OCI-LY1 (cell line): Measurements from ENCODE around the gene SLC22A8.

Source experiments
- CTCF ChIP-seq: fragments of 200-600 bp; sonication (generic), shearing (Covaris generic); IDR thresholded peaks from 2 replicates; pipeline ENCODE4 v1.5.1; 2017; ENCODE audit warnings: mild to moderate bottlenecking, antibody characterized with exemption, low read length, moderate library complexity, mixed read lengths
- EZH2 ChIP-seq: fragments of 200-600 bp; sonication (generic), shearing (Covaris generic); IDR thresholded peaks from 2 replicates; pipeline ENCODE4 v1.8.0; 2017; ENCODE audit warnings: borderline replicate concordance, mixed run types, mild to moderate bottlenecking, antibody characterized with exemption, low read length, moderate library complexity, mixed read lengths

GRCh38 chr11:62965574-62965973 is 50.1 kb downstream of the SLC22A8 start:
- TF ChIP-seq CTCF, result no peak
- TF ChIP-seq EZH2, result no peak
